BLaER1 treated with 17β-estradiol and CSF1 and Interleukin-3, amounts not matched to agents 10 nM and 100 nM (cell line): Measurements from ENCODE around the gene GBX2.

Source experiments
- H3K27ac ChIP-seq, 11 experiments: shearing (Covaris generic); formaldehyde crosslinking; 2 replicates each; pipeline ENCODE4 v1.8.1; 2022
- H3K27me3 ChIP-seq, 11 experiments: shearing (Covaris generic); formaldehyde crosslinking; 2 replicates each; pipeline ENCODE4 v1.8.1; 2022
- H3K36me3 ChIP-seq, 11 experiments: shearing (Covaris generic); formaldehyde crosslinking; 2 replicates each; pipeline ENCODE4 v1.8.1; 2022
- H3K4me1 ChIP-seq, 10 experiments: shearing (Covaris generic); formaldehyde crosslinking; 2 replicates each; pipeline ENCODE4 v1.8.1; 2022
- H3K4me2 ChIP-seq, 11 experiments: shearing (Covaris generic); formaldehyde crosslinking; 2 replicates each; pipeline ENCODE4 v1.8.1; 2022
- H3K4me3 ChIP-seq, 10 experiments: shearing (Covaris generic); formaldehyde crosslinking; 2 replicates each; pipeline ENCODE4 v1.8.1; 2022
- H3K9ac ChIP-seq, 11 experiments: shearing (Covaris generic); formaldehyde crosslinking; 2 replicates each; pipeline ENCODE4 v1.8.1; 2022
- H3K9me3 ChIP-seq, 11 experiments: shearing (Covaris generic); formaldehyde crosslinking; replicated peaks in 1 of 11; 2 replicates each; pipeline ENCODE4 v1.8.1; 2022
- H4K20me1 ChIP-seq, 11 experiments: shearing (Covaris generic); formaldehyde crosslinking; 2 replicates each; pipeline ENCODE4 v1.8.1; 2022
- Cebpa-rat ChIP-seq, 11 experiments: shearing (Covaris generic); IDR thresholded peaks; 2 replicates each; pipeline ENCODE4 v1.8.1; 2022

The GBX2 gene

GRCh38 chr2:236162031-236162845 is 5.9 kb downstream of the GBX2 start:
- H3K27ac ChIP-seq: no peak overlapping the region
- H3K9ac ChIP-seq: no peak overlapping the region
- no peaks in the 10 kb centered on the region for H3K9me3 ChIP-seq
- H3K4me1 ChIP-seq: peaks cover 28 to 43% (median 36%) of the 10 kb centered on the region in 10 experiments
- peaks cover 99 to 100% (median 100%) of the 10 kb centered on the region in 11 experiments for H3K27me3 ChIP-seq
- peak overlapping the region in 3 of 11 experiments; percentile 8 to 28 (median 9); a peak in 2 of 22 replicates for H3K4me2 ChIP-seq
- no peak overlapping the region for H3K4me3 ChIP-seq
- no peak for TF ChIP-seq Cebpa-rat (IDR thresholded peaks at IDR 0.05)
- no peaks in the 10 kb centered on the region for H3K36me3 ChIP-seq
- peaks cover 0 to 81% (median 59%) of the 10 kb centered on the region in 11 experiments; a peak in 19 of 22 replicates for H4K20me1 ChIP-seq

DNA sequence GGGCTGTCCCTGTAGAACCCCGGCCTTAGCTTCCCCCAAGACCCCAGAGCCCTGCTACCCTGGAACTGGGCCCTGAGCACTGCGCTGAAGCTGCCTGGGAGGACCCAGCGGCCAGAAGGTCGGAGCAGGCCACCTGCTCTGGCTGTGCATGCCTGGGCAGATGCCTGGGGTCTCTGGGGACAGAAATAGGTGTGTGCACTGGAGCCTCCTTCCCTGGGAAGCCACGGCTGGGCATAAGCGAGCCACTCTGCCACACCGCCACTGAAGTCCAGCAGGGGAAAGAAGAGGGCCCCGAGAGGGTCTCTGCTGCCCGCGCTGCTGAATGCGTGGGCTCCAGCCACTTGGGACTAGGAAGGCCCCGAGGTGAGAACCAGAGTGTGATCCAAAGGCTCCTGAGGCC is 6.7 kb downstream of the GBX2 start:
- Histone ChIP-seq H3K27me3 (peaks cover 92 to 100% (median 100%) of the 10 kb centered on the region in 11 experiments), H3K4me3 (no peak overlapping the region), H3K4me1 (peaks cover 21 to 36% (median 29%) of the 10 kb centered on the region in 10 experiments), H3K9ac (no peak overlapping the region), H3K27ac (no peak overlapping the region), H4K20me1 (peaks cover 0 to 76% (median 53%) of the 10 kb centered on the region in 11 experiments; a peak in 19 of 22 replicates), H3K36me3 (no peaks in the 10 kb centered on the region), H3K9me3 (no peaks in the 10 kb centered on the region), H3K4me2 (peak overlapping the region in 2 of 11 experiments; percentile 8 to 28; a peak in 2 of 22 replicates)
- no peak for TF ChIP-seq Cebpa-rat (IDR thresholded peaks at IDR 0.05)

- peaks cover 16 to 33% (median 24%) of the 10 kb centered on the region in 10 experiments for H3K4me1 ChIP-seq
- TF ChIP-seq Cebpa-rat (IDR thresholded peaks at IDR 0.05): no peak
- H3K36me3 ChIP-seq: no peaks in the 10 kb centered on the region
Observed at GRCh38 chr2:236161082-236161462, 7.1 kb downstream of the GBX2 start.

GRCh38 chr2:236160366-236161081 is 7.7 kb downstream of the GBX2 start:
- peaks cover 0 to 71% (median 43%) of the 10 kb centered on the region in 11 experiments; a peak in 19 of 22 replicates for H4K20me1 ChIP-seq
- H3K4me3 ChIP-seq: no peak overlapping the region
- no peaks in the 10 kb centered on the region for H3K9me3 ChIP-seq
- peaks cover 14 to 31% (median 22%) of the 10 kb centered on the region in 10 experiments for H3K4me1 ChIP-seq
- peaks cover 82 to 98% (median 92%) of the 10 kb centered on the region in 11 experiments for H3K27me3 ChIP-seq
- no peak overlapping the region for H3K27ac ChIP-seq
- H3K9ac ChIP-seq: no peak overlapping the region
- TF ChIP-seq Cebpa-rat (IDR thresholded peaks at IDR 0.05): no peak
- no peak overlapping the region for H3K4me2 ChIP-seq
- no peaks in the 10 kb centered on the region for H3K36me3 ChIP-seq

More at GRCh38 chr2:236161082-236161462, 7.1 kb downstream of the GBX2 start:
- Histone ChIP-seq H3K4me3 (no peak overlapping the region), H3K27me3 (peaks cover 87 to 100% (median 98%) of the 10 kb centered on the region in 11 experiments), H4K20me1 (peaks cover 0 to 76% (median 48%) of the 10 kb centered on the region in 11 experiments; a peak in 19 of 22 replicates), H3K9ac (no peak overlapping the region), H3K27ac (no peak overlapping the region), H3K9me3 (no peaks in the 10 kb centered on the region), H3K4me2 (no peak overlapping the region)

DNA sequence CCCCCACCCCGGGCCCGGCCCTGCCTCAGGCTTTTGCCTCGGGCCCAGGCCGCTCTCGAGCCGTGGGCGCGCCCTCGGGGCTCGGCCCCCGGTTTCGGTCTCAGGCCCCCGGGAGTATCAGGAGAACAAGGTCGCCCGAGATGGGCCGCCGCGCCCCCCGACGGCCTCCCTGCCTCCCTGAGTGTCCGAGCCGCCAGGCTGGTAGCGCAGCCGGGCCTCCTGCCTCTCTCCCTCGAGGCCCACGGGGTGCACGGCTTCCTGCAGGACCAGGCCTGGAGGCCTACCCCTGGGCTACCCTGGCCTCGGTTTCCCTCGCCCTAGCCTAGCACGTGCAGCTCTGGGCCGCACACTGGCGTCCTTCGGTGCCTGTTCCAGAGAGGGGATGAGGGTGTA is 8.4 kb downstream of the GBX2 start:
- Histone ChIP-seq H3K4me1 (peaks cover 13 to 29% (median 22%) of the 10 kb centered on the region in 10 experiments), H3K9me3 (no peaks in the 10 kb centered on the region), H3K4me2 (no peak overlapping the region), H3K36me3 (no peaks in the 10 kb centered on the region), H3K9ac (no peak overlapping the region), H3K27ac (no peak overlapping the region), H4K20me1 (peaks cover 0 to 63% (median 36%) of the 10 kb centered on the region in 11 experiments; a peak in 19 of 22 replicates), H3K4me3 (no peak overlapping the region), H3K27me3 (peaks cover 74 to 92% (median 85%) of the 10 kb centered on the region in 11 experiments)
- TF ChIP-seq Cebpa-rat (IDR thresholded peaks at IDR 0.05): no peak

DNA sequence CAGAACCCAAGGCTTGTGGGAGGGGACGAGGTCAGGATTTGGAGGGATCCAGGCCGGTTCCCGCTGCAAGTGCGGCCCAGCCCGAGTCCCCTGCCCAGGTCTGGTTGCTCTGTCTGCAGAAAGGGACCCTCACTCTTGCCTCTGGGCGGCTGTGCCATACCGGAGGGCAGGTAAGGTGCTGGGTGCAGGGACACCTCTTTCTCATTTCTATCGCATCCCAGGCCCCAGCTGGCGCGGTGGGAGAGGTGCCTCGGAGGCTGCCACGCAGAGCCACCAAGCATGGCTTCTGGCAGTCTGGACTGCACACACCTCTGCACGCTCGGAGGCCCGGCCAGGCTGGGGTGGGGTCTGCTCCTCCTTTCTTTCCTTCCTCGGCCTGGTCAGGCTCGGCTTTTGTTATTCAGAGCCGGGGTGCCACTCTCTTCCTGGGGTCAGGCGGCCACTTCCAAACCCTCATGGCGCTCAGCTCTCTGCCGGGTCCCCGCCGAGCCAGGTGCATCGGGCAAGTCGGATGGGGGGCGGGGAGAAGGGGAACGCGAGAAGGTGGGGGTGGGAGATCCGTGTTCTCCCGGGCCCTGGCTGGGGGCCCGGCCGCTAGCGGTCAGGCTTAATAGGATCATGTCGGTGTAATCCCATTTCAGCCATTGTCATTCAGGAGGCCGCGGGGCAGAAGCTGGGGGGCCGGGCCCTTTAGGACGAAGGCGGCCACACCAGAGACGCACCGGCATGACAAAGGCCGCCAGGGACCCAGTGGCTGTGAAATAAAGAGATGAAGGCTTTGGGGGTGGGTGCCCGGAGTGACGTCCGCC is 9.0 kb downstream of the GBX2 start:
- H3K4me1 ChIP-seq: peaks cover 7 to 23% (median 16%) of the 10 kb centered on the region in 10 experiments; a peak in 19 of 20 replicates
- H3K4me2 ChIP-seq: no peak overlapping the region
- H3K4me3 ChIP-seq: no peak overlapping the region
- H3K36me3 ChIP-seq: no peaks in the 10 kb centered on the region
- no peak overlapping the region for H3K9ac ChIP-seq
- H3K9me3 ChIP-seq: peaks cover 0 to 3% (median 0%) of the 10 kb centered on the region in 11 experiments; a peak in 4 of 22 replicates
- H3K27ac ChIP-seq: no peak overlapping the region
- TF ChIP-seq Cebpa-rat (IDR thresholded peaks at IDR 0.05): no peak
- peaks cover 0 to 57% (median 29%) of the 10 kb centered on the region in 11 experiments; a peak in 18 of 22 replicates for H4K20me1 ChIP-seq
- H3K27me3 ChIP-seq: peaks cover 68 to 86% (median 79%) of the 10 kb centered on the region in 11 experiments

- TF ChIP-seq Cebpa-rat (IDR thresholded peaks at IDR 0.05): no peak
- Histone ChIP-seq H3K36me3 (no peaks in the 10 kb centered on the region), H3K9me3 (peaks cover 4 to 15% (median 10%) of the 10 kb centered on the region in 11 experiments), H3K4me2 (no peak overlapping the region), H3K27me3 (peaks cover 56 to 74% (median 66%) of the 10 kb centered on the region in 11 experiments), H4K20me1 (peaks cover 0 to 45% (median 17%) of the 10 kb centered on the region in 11 experiments; a peak in 16 of 22 replicates), H3K4me1 (peaks cover 0 to 13% (median 5%) of the 10 kb centered on the region in 10 experiments; a peak in 9 of 20 replicates), H3K4me3 (no peak overlapping the region), H3K9ac (no peak overlapping the region), H3K27ac (no peak overlapping the region)
Observed at GRCh38 chr2:236157815-236158498, 10.2 kb downstream of the GBX2 start.

DNA sequence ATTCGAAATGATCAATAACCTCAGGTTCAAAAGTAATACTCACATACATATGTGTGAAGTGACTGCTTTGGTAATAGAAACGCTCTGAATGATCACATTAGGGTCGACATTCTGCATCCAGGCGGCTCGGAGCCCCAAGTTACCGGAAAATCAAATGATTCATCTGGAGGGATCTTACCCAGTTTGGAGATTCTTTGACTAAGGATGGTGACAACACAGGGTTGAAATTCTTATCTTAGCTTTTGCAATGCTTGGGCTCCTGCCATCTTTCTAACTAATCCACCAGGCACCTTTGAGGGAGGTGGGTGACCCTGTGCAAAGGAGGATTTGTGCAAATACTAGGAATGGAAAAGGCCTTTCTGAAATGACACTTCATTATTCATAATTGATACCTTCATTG is 10.8 kb downstream of the GBX2 start:
- Histone ChIP-seq H3K9ac (no peak overlapping the region), H3K27ac (no peak overlapping the region), H3K4me2 (no peak overlapping the region), H3K27me3 (peaks cover 50 to 68% (median 61%) of the 10 kb centered on the region in 11 experiments), H3K4me3 (no peak overlapping the region), H4K20me1 (peaks cover 0 to 39% (median 12%) of the 10 kb centered on the region in 11 experiments; a peak in 16 of 22 replicates), H3K9me3 (peaks cover 10 to 21% (median 16%) of the 10 kb centered on the region in 11 experiments), H3K36me3 (no peaks in the 10 kb centered on the region), H3K4me1 (peaks cover 0 to 10% (median 3%) of the 10 kb centered on the region in 10 experiments; a peak in 9 of 20 replicates)
- TF ChIP-seq Cebpa-rat (IDR thresholded peaks at IDR 0.05): no peak
